SK-N-SH (cell line): ENCODE measurements around the gene ZMAT5. TPM values are rescaled to one million over a fixed set of nuclear protein-coding genes. Genes with fewer than 3 reads are reported as not detected.

Experiments
- CTCF ChIA-PET: fragments of 300-600, 350-600 bp; formaldehyde crosslinking; extraction: SDS; loops from one replicate; lab custom pipeline; 2021; lab: Yijun Ruan, JAX
- POLR2A ChIA-PET: fragments of 350-600 bp; sonication (Branson Sonifier 250); formaldehyde crosslinking; extraction: SDS; loops from one replicate; lab custom pipeline; 2020; ENCODE audit warnings: antibody characterized with exemption, inconsistent platforms; lab: Yijun Ruan, JAX
- DNase-seq: peaks from one replicate; pipeline ENCODE4 v3.0.0; 2012
- H2AFZ ChIP-seq: fragments of 200-600 bp; sonication (generic); 2 replicates; pipeline ENCODE4 v1.8.1; 2016; ENCODE audit warnings: antibody characterized with exemption, mild to moderate bottlenecking, low read depth
- H3F3A ChIP-seq: fragments of 200-600 bp; sonication (generic); replicated peaks from 2 replicates; pipeline ENCODE3; 2016; ENCODE audit warnings: antibody characterized with exemption, mild to moderate bottlenecking; ENCODE audit not compliant: insufficient read depth
- H3K27ac ChIP-seq, 2 experiments: fragments of 200-500 bp in 1 of 2; fragments of 200-600 bp in 1 of 2; sonication (Bioruptor generic) in 1 of 2; sonication (generic), shearing (Covaris generic) in 1 of 2; 2 replicates each; pipeline versions ENCODE4 v1.5.1 to v1.6.1; 2014 to 2016; ENCODE audit warnings: low read depth in 2 of 2, inconsistent platforms in 1 of 2, low read length in 1 of 2, mild to moderate bottlenecking in 1 of 2, mixed read lengths in 1 of 2
- H3K27me3 ChIP-seq: fragments of 200-600 bp; sonication (generic), shearing (Covaris generic); 2 replicates; pipeline ENCODE4 v1.6.1; 2016; ENCODE audit warnings: mixed run types; ENCODE audit not compliant: insufficient read depth
- H3K36me3 ChIP-seq, 2 experiments: fragments of 200-500 bp in 1 of 2; fragments of 200-600 bp in 1 of 2; sonication (Bioruptor generic) in 1 of 2; sonication (generic) in 1 of 2; replicated peaks in 1 of 2; 2 replicates each; pipeline versions ENCODE3 to v1.5.1; 2014 to 2016; ENCODE audit warnings: low read length in 1 of 2, mild to moderate bottlenecking in 1 of 2; ENCODE audit not compliant: insufficient read depth in 2 of 2, control insufficient read depth in 1 of 2
- H3K4me1 ChIP-seq, 2 experiments: fragments of 200-500 bp in 1 of 2; fragments of 200-600 bp in 1 of 2; sonication (Bioruptor generic) in 1 of 2; sonication (generic), shearing (Covaris generic) in 1 of 2; 2 replicates each; pipeline versions ENCODE4 v1.5.1 to v1.6.1; 2014 to 2016; ENCODE audit warnings: low read depth in 1 of 2, low read length in 1 of 2, mixed run types in 1 of 2; ENCODE audit not compliant: insufficient read depth in 2 of 2, control insufficient read depth in 1 of 2
- H3K4me2 ChIP-seq: fragments of 200-600 bp; sonication (generic), shearing (Covaris generic); 2 replicates; pipeline ENCODE4 v1.6.1; 2017; ENCODE audit warnings: mixed run types
- H3K4me3 ChIP-seq, 2 experiments: fragments of 200-500 bp in 1 of 2; fragments of 200-600 bp in 1 of 2; sonication (Bioruptor generic) in 1 of 2; sonication (generic), shearing (Covaris generic) in 1 of 2; 2 replicates each; pipeline versions ENCODE4 v1.5.1 to v1.8.1; 2014 to 2016; ENCODE audit warnings: low read depth in 2 of 2, inconsistent platforms in 1 of 2, low read length in 1 of 2, mild to moderate bottlenecking in 1 of 2, mixed read lengths in 1 of 2, moderate library complexity in 1 of 2
- H3K79me2 ChIP-seq: fragments of 200-600 bp; sonication (generic); 2 replicates; pipeline ENCODE4 v1.8.1; 2017; ENCODE audit warnings: mild to moderate bottlenecking; ENCODE audit not compliant: insufficient read depth
- H3K9ac ChIP-seq: fragments of 200-600 bp; sonication (generic); 2 replicates; pipeline ENCODE4 v1.6.1; 2017; ENCODE audit warnings: mixed run types
- H3K9me2 ChIP-seq: fragments of 200-600 bp; sonication (generic); 2 replicates; pipeline ENCODE4 v1.6.1; 2017; ENCODE audit warnings: mixed run types
- H3K9me3 ChIP-seq: fragments of 200-600 bp; sonication (generic); 2 replicates; pipeline ENCODE4 v1.6.1; 2017; ENCODE audit warnings: mixed run types, mild to moderate bottlenecking, moderate library complexity
- H4K20me1 ChIP-seq: fragments of 200-600 bp; sonication (generic); 2 replicates; pipeline ENCODE4 v1.6.1; 2017; ENCODE audit warnings: mild to moderate bottlenecking, mixed run types; ENCODE audit not compliant: insufficient read depth
- CHD2 ChIP-seq: fragments of 150-350 bp; IDR thresholded peaks from 2 replicates; pipeline ENCODE4 v1.6.1; 2018; ENCODE audit warnings: low read length; ENCODE audit not compliant: partially characterized antibody
- CTCF ChIP-seq: fragments of 200-600 bp; sonication (generic); IDR thresholded peaks from 2 replicates; pipeline ENCODE4 v1.6.1; 2017; ENCODE audit warnings: antibody characterized with exemption, mild to moderate bottlenecking, moderate library complexity
- ELF1 ChIP-seq: IDR thresholded peaks from 2 replicates; pipeline ENCODE4 v1.4.0; 2012
- EZH2phosphoT487 ChIP-seq: fragments of 200-600 bp; sonication (generic); IDR thresholded peaks from 2 replicates; pipeline ENCODE4 v1.6.1; 2017; ENCODE audit warnings: low read depth, mixed run types, mild to moderate bottlenecking, antibody characterized with exemption, moderate library complexity, borderline replicate concordance
- FOSL2 ChIP-seq: IDR thresholded peaks from 2 replicates; pipeline ENCODE4 v1.4.0; 2012; ENCODE audit warnings: low read depth, mild to moderate bottlenecking, moderate library complexity, borderline replicate concordance
- FOXJ3 ChIP-seq: sonication (generic); formaldehyde crosslinking; IDR thresholded peaks from 2 replicates; pipeline ENCODE4 v1.5.1; 2020; ENCODE audit warnings: mild to moderate bottlenecking, missing genetic modification reagents
- FOXM1 ChIP-seq: IDR thresholded peaks from 2 replicates; pipeline ENCODE4 v1.4.0; 2012; ENCODE audit warnings: low read depth, mild to moderate bottlenecking
- GATA2 ChIP-seq: sonication (generic); formaldehyde crosslinking; IDR thresholded peaks from 2 replicates; pipeline ENCODE4 v1.5.0; 2020; ENCODE audit warnings: mild to moderate bottlenecking, missing genetic modification reagents
- IRF3 ChIP-seq: fragments of 150-350 bp; IDR thresholded peaks from 2 replicates; pipeline ENCODE4 v1.6.1; 2016; ENCODE audit warnings: mild to moderate bottlenecking, low read depth, low read length
- MAX ChIP-seq: IDR thresholded peaks from 2 replicates; pipeline ENCODE4 v1.4.0; 2012; ENCODE audit warnings: low read depth
- MEF2A ChIP-seq: IDR thresholded peaks from 2 replicates; pipeline ENCODE4 v1.4.0; 2012; ENCODE audit warnings: low read depth, borderline replicate concordance
- PBX3 ChIP-seq: IDR thresholded peaks from 2 replicates; pipeline ENCODE4; 2012
- REST ChIP-seq: IDR thresholded peaks from 2 replicates; pipeline ENCODE4 v1.6.1; 2012; ENCODE audit warnings: mild to moderate bottlenecking, low read depth, low read length, moderate library complexity
- SIN3A ChIP-seq: IDR thresholded peaks from 2 replicates; pipeline ENCODE4 v1.6.1; 2012; ENCODE audit warnings: low read depth, mild to moderate bottlenecking, low read length, moderate library complexity, borderline replicate concordance
- SMC3 ChIP-seq: IDR thresholded peaks from 2 replicates; pipeline ENCODE4 v1.6.1; 2012; ENCODE audit warnings: low read depth, low read length, improper control_type of control experiment
- TAF1 ChIP-seq: IDR thresholded peaks from 2 replicates; pipeline ENCODE4 v1.6.1; 2012; ENCODE audit warnings: low read depth, mild to moderate bottlenecking, low read length, moderate library complexity, borderline replicate concordance
- TCF12 ChIP-seq: IDR thresholded peaks from 2 replicates; pipeline ENCODE4 v1.4.0; 2012
- USF1 ChIP-seq: IDR thresholded peaks from 2 replicates; pipeline ENCODE4 v1.4.0; 2012; ENCODE audit warnings: low read depth, borderline replicate concordance
- WGBS: methylation state at CpG from one replicate; pipeline ENCODE4 v1.1.6; 2017; ENCODE audit warnings: low lambda C conversion rate; 5-methylcytosine and 5-hydroxymethylcytosine counted together
- polyA plus RNA-seq, 3 experiments: library from polyadenylated mRNA; depleted of rRNA; stranded (reverse); fragments of >200 nt; gene quantifications; 2 replicates each; pipeline ENCODE4 v1.2.3, GENCODE V29; 2012

ZMAT5 gene
- polyA plus RNA-seq, 1 of the 3 experiments (the other 2 are of a cell fraction), result 35.0 TPM

- POLR2A ChIA-PET, result interaction anchor here (0.8 to 1.0 kb wide), 2 partner anchors 32 to 76 kb away, joined by 3 to 4 read pairs; partner anchors contain the start of genes UQCR10 and ZMAT5
- CTCF ChIA-PET, result interaction anchor here (0.5 to 7.1 kb wide), 60 partner anchors 8 to 430 kb away, joined by 3 to 64 read pairs (median 5); partner anchors contain the start of gene CABP7
- no peak overlapping the region for H3K9ac ChIP-seq
- TF ChIP-seq SIN3A (no peak), REST (no peak), TCF12 (peak; percentile 13; the same call in 1 of the 2 replicates), PBX3 (peak; percentile 36; the same call in 1 of the 2 replicates), EZH2phosphoT487 (no peak), GATA2 (CRISPR knock-in tag) (no peak)
- TF ChIP-seq, all 33 proteins: peak for 2
- no peak for DNase-seq
- no peak overlapping the region for H3K4me3 ChIP-seq
- H3K9me3 ChIP-seq, result no peaks in the 10 kb centered on the region
- 52% methylated on average over 9 of the region's 9 CpGs for WGBS
- peak overlapping the region in 1 of 2 experiments; percentile 48; a peak in 1 of 4 replicates for H3K27ac ChIP-seq
- peaks cover 14 to 24% of the 10 kb centered on the region in 2 experiments for H3K36me3 ChIP-seq
- no peaks in the 10 kb centered on the region for H3F3A ChIP-seq
- H4K20me1 ChIP-seq, result peaks cover 8% of the 10 kb centered on the region
- H2AFZ ChIP-seq, result no peak overlapping the region
- no peaks in the 10 kb centered on the region for H3K27me3 ChIP-seq
- no peaks in the 10 kb centered on the region for H3K9me2 ChIP-seq
- H3K4me1 ChIP-seq, result peaks cover 15 to 49% of the 10 kb centered on the region in 2 experiments
- peak overlapping the region; percentile 32; the same call in 1 of the 2 replicates for H3K4me2 ChIP-seq
- no peaks in the 10 kb centered on the region for H3K79me2 ChIP-seq
These were observed 76.3 kb downstream of the ZMAT5 start for GRCh38 chr22:29690476-29690875.

GRCh38 chr22:29689880-29690213 is 77.0 kb downstream of the ZMAT5 start:
- POLR2A ChIA-PET, result interaction anchor here (0.8 to 1.5 kb wide), 4 partner anchors 33 to 110 kb away, joined by 3 to 4 read pairs (median 4); partner anchors contain the start of genes UQCR10 and ZMAT5
- Histone ChIP-seq H3K79me2 (no peaks in the 10 kb centered on the region), H3K27ac (no peak overlapping the region), H3F3A (no peaks in the 10 kb centered on the region), H3K27me3 (no peaks in the 10 kb centered on the region), H3K9me2 (no peaks in the 10 kb centered on the region), H2AFZ (no peak overlapping the region), H3K9me3 (no peaks in the 10 kb centered on the region), H3K36me3 (peaks cover 15 to 18% of the 10 kb centered on the region in 2 experiments), H3K4me1 (peaks cover 15 to 43% of the 10 kb centered on the region in 2 experiments), H3K4me2 (peak overlapping the region; percentile 32; the same call in 1 of the 2 replicates), H3K9ac (no peak overlapping the region), H3K4me3 (peak overlapping the region in 1 of 2 experiments; percentile 49; a peak in 1 of 4 replicates), H4K20me1 (peaks cover 8% of the 10 kb centered on the region)
- 30% methylated on average over 7 of the region's 8 CpGs for whole genome bisulfite sequencing
- CTCF ChIA-PET, result interaction anchor here (0.5 to 7.1 kb wide), 67 partner anchors 8 to 403 kb away, joined by 3 to 64 read pairs (median 4); partner anchors contain the start of genes CABP7 and THOC5
- peak; percentile 79 for DNase-seq
- TF ChIP-seq FOSL2 (no peak), FOXJ3 (CRISPR knock-in tag) (no peak), SMC3 (peak; percentile 91), TCF12 (0 out of 2 replicates have a peak, but pooled peaks have one; percentile 10), TAF1 (no peak), GATA2 (CRISPR knock-in tag) (no peak), FOXM1 (no peak), CHD2 (no peak), CTCF (peak; percentile 82), MEF2A (no peak), USF1 (no peak), ELF1 (no peak), IRF3 (no peak), MAX (no peak)
